ENCODE measurements around the gene BLM.
"Not testable (repeated sequence)": the region's sequence is repeated elsewhere in the genome, so short reads cannot be mapped to it uniquely, and the experiment has no call there.

BLM gene

GRCh38 chr15:90823455-90823974 is 106.4 kb downstream of the BLM start:
- no peak for DNase-seq

- not testable (repeated sequence) for DNase-seq
These were observed 108.2 kb downstream of the BLM start for GRCh38 chr15:90825115-90825899.

- DNase-seq = not testable (repeated sequence)
These were observed 109.2 kb downstream of the BLM start for GRCh38 chr15:90826206-90826885.

GRCh38 chr15:90826886-90827435 is 109.8 kb downstream of the BLM start:
- DNase-seq = no peak

- DNase-seq = no peak
These were observed 111.0 kb downstream of the BLM start for GRCh38 chr15:90828111-90828510.

GRCh38 chr15:90829126-90829525 is 112.0 kb downstream of the BLM start:
- no peak for DNase-seq

GRCh38 chr15:90829942-90830440 is 112.8 kb downstream of the BLM start:
- DNase-seq = peak; percentile 73 to 83

GRCh38 chr15:90834626-90835025 is 117.5 kb downstream of the BLM start:
- DNase-seq = no peak

- DNase-seq = no peak
These were observed 119.2 kb downstream of the BLM start for GRCh38 chr15:90836296-90836871.

- DNase-seq = peak; percentile 69 to 77
These were observed 119.9 kb downstream of the BLM start for GRCh38 chr15:90837094-90837493.

GRCh38 chr15:90838139-90838538 is 121.0 kb downstream of the BLM start:
- peak; percentile 91 to 92 for DNase-seq

GRCh38 chr15:90838544-90838943 is 121.4 kb downstream of the BLM start:
- peak; percentile 50 to 58 for DNase-seq

- peak; percentile 59 to 70 for DNase-seq
These were observed 122.3 kb downstream of the BLM start for GRCh38 chr15:90839187-90840071.

GRCh38 chr15:90840157-90840855 is 123.2 kb downstream of the BLM start:
- no peak for DNase-seq

- DNase-seq = no peak
These were observed 123.8 kb downstream of the BLM start for GRCh38 chr15:90840954-90841353.

GRCh38 chr15:90844696-90845095 is 127.5 kb downstream of the BLM start:
- DNase-seq = no peak

GRCh38 chr15:90845201-90845949 is 128.2 kb downstream of the BLM start:
- DNase-seq = peak; percentile 66 to 79

- not testable (repeated sequence) for DNase-seq
These were observed 132.3 kb downstream of the BLM start for GRCh38 chr15:90849424-90849823.

- peak; percentile 54 to 65 for DNase-seq
These were observed 134.0 kb downstream of the BLM start for GRCh38 chr15:90851114-90851513.

- peak in 1 of 2 experiments; percentile 48 for DNase-seq
These were observed 134.8 kb downstream of the BLM start for GRCh38 chr15:90851940-90852339.

- DNase-seq = no peak
These were observed 138.0 kb downstream of the BLM start for GRCh38 chr15:90855139-90855538.
